GM12891 (cell line): ENCODE results near the gene ACOT12.

ENCODE experiments used
- PAX5 ChIP-seq: IDR thresholded peaks from 2 replicates; pipeline ENCODE4 v1.6.1; 2011; ENCODE audit warnings: low read length, moderate library complexity, mild to moderate bottlenecking; ENCODE audit not compliant: insufficient read depth, severe bottlenecking
- POLR2A ChIP-seq: IDR thresholded peaks from 2 replicates; pipeline ENCODE4 v1.6.1; 2011; ENCODE audit warnings: low read depth, low read length, control low read depth
- POLR2AphosphoS5 ChIP-seq: IDR thresholded peaks from 2 replicates; pipeline ENCODE4 v1.6.1; 2011; ENCODE audit warnings: low read depth, low read length, control low read depth
- POU2F2 ChIP-seq: IDR thresholded peaks from 2 replicates; pipeline ENCODE4 v1.6.1; 2011; ENCODE audit warnings: low read depth, mild to moderate bottlenecking, control low read depth, low read length, moderate library complexity
- SPI1 ChIP-seq: IDR thresholded peaks from 2 replicates; pipeline ENCODE4 v1.6.1; 2011; ENCODE audit warnings: low read depth, low read length, control low read depth
- TAF1 ChIP-seq: IDR thresholded peaks from 2 replicates; pipeline ENCODE4 v1.6.1; 2011; ENCODE audit warnings: low read depth, low read length, control low read depth

DNA sequence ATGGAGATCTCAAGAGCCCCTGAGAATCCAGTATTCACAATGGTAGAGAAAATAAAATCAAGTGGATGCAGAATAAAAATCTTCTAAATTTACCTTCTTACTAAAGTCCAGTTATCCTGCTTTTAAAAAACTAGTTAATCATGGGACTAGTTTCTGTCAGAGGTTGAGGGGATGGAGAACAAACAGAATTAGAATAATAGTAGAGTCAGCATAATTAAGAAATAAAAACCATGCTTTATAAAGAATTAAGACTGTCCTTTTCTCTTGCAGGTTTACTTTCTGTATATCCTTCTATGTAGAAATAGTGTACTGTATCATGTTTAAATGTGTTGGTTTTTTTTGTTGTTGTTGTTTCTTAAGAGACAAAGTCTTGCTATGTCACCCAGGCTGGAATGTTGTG is 23.0 kb downstream of the ACOT12 start:
- TF ChIP-seq POLR2A (no peak), PAX5 (no peak), POLR2AphosphoS5 (no peak), SPI1 (no peak), TAF1 (no peak), POU2F2 (no peak)
